Measurements from ENCODE around the gene PPM1F.

PPM1F gene, protein sequence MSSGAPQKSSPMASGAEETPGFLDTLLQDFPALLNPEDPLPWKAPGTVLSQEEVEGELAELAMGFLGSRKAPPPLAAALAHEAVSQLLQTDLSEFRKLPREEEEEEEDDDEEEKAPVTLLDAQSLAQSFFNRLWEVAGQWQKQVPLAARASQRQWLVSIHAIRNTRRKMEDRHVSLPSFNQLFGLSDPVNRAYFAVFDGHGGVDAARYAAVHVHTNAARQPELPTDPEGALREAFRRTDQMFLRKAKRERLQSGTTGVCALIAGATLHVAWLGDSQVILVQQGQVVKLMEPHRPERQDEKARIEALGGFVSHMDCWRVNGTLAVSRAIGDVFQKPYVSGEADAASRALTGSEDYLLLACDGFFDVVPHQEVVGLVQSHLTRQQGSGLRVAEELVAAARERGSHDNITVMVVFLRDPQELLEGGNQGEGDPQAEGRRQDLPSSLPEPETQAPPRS

GRCh38 chr22:21952586-21953571 lies at the start of gene PPM1F:
PPM1F (minus strand) TSS chr22:21952848; CDS start chr22:21946048, 6,800 bp downstream.
- DNase-seq = peak; percentile 43

GRCh38 chr22:22001664-22002525 lies 49.2 kb upstream of the PPM1F start:
- no peak for DNase-seq

- no peak for DNase-seq
These were observed 46.1 kb upstream of the PPM1F start for GRCh38 chr22:21998595-21999247.

DNA sequence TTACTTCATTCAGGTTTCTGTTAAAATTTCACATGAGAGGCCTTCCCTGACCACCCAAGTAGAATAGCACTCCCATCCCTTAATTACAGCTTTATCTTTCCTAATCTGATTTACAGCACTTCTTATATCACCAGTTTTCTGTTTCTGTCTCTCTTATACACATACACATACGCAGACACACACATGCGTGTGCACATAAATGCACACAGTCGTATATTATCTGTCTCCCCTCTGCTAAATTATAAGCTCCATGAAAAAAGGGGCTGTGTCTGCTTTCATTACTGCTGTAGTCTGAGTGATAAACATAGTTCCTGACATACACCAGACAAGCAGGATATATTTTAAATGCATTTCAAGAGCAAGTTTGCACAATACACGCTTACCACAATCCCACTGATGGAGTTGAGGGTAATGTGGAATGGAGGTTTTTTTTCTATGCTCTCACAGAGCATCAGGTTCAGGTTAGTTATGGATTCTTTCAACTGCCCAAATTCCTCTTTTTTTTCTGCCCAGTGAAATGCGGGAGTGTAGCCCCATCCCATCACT lies 43.6 kb upstream of the PPM1F start:
- DNase-seq = no peak

DNA sequence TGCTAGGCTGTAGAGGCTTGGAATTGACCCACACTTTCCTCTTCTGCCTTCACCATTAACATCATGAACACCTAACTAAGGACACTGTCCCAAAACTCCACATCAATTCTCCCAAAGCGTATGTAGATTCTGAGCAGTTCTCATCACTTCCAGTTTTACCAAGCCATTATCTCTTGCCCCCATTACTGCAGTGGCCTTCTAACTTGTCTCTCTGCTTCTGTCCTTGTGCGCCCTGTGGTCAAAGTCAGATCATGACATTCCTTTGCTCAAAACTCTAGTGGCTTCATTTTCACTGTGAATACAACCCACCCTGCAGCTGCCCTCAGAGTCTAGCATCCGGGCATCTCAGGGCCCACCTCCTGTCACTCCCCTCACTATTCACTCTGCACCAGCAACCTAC lies 43.0 kb upstream of the PPM1F start:
- no peak for DNase-seq

DNA sequence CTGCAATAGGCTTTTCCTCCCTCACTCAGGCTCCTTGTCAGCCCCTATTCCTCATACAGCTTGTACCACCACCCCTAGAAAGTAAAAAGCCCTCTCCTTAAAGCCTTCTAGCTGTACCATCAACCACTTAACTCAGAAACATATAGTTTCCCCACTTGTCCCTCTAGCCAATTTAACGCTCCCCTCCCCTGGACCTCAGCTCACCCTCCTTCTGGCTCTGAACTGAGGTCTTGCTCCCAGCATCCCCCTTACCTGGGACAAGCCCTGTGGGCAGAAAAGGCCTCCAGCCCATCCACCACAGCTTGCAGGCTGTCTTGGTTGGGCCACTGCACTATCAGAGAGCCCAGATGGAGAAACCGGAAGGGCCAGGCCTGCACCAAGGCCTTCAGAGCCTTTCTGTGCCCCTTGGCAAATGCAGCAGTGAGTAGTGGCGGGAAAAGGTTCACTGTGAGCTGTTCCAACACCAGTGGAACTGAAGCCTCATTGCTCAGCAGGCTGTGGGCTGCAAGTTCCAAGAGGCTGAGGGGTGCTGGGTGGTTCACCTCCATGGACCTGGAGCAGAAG lies 42.3 kb upstream of the PPM1F start:
- no peak for DNase-seq

DNA sequence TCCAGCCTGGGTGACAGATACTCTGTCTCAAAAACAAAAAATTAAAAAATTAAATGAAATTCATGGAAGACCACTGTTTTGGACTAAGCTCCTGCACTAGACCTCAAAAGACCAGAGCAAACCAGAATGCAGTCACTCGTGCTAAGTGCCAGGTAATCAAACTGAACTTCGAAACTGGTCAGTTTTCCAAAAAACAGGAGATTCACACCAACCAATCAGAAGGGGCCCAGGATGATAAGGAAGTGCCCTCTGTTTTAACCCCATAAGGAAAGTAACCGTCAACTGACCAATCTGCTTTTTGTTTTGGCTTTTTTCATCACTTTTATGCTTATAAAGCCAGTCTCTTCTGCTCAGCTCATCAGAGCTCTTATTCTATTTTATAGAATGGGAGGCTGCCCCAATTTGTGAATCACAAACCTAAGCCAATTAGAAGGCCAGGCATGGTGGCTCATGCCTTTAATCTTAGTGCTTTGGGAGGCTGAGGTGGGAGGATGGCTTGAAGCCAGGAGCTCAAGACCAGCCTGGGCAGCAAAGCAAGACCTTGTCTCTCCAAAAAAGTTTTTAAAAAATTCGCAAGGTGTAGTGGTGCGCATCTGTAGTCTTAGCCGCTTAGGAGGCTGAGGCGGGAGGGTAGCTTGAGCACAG lies 40.1 kb upstream of the PPM1F start:
- no peak for DNase-seq

DNA sequence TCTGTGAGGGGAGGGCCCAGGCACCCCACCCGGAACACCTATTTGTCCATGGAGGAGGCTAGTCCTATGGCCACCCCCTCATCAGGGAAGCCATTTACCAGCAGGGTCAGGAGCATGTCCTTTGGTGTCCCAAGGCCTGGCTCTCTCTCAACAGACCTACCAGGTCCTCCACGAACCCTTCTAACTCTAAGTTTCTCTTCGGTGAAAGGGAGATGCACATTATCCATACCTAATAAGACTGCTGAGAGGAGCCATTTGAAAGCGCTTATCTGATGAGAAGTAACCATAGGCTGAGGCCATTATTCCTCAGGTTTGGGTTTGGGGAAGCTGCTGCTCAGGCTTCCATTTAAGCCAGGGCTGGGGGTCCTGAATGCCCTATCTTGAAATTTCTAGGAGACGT lies 39.1 kb upstream of the PPM1F start:
- no peak for DNase-seq

GRCh38 chr22:21991304-21991596 lies 38.6 kb upstream of the PPM1F start:
- no peak for DNase-seq

- no peak for DNase-seq
These were observed 38.0 kb upstream of the PPM1F start for GRCh38 chr22:21990445-21991303.

- DNase-seq = peak; percentile 11
These were observed 36.4 kb upstream of the PPM1F start for GRCh38 chr22:21989049-21989448.

DNA sequence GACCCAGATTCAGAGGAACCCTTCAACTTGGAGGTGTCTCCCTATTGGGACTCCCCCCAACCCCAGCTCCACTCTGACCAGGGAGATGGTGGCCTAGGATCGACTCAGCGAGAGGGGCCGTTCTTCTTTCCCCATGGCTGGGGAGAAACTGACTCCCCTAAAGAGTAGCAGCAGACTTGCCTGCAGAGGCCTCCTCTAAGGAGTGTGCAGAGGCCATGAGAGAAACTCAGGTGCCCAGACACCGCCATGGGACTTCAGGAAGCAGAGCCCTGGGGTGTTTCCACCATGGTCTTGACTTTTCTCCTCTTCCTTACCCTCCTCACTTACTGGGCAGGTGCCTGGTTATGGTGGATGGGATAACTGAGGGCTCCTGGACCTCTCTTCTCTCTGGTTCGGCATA lies 32.6 kb upstream of the PPM1F start:
- DNase-seq = no peak

GRCh38 chr22:21984793-21985192 lies 32.1 kb upstream of the PPM1F start:
- no peak for DNase-seq

DNA sequence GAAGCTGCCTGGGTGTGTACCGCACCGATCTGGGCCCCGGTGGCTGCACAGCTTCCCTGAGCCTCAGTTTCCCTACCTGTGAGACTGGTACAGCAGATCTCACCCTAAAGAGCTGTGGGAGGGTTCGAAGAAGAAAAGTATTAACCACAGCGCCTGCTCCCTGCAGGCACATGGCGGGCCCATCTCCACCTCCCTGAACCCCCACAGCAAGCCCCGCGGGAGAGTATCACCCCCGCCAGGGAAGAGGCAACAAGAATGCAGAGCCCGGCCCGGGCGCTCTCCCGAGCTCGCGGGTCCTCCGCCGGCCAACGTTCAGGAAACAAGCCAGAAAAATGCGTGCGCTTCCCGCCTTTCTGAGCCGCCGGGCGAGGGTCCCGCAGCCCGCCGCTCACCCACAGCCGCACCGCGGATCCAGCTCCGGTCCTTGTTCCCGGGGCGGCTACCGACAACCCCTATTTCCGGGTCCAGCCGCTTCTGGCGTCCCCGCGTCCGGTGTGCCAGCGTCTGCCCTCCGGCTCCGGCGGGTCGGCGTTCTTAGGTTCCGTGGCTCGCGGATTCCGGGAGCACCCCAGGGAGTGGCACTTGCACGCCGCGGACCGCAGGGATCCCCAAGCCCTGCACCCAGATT lies 29.8 kb upstream of the PPM1F start, which contains the start of gene TOP3B:
Gene TOP3B, minus strand, starts transcription at position 450 of the 628 bp plus-strand sequence. CDS start 7,078 bp downstream, outside the sequence.
- DNase-seq = peak; percentile 46

- DNase-seq = no peak
These were observed 29.2 kb upstream of the PPM1F start for GRCh38 chr22:21981874-21982273.

DNA sequence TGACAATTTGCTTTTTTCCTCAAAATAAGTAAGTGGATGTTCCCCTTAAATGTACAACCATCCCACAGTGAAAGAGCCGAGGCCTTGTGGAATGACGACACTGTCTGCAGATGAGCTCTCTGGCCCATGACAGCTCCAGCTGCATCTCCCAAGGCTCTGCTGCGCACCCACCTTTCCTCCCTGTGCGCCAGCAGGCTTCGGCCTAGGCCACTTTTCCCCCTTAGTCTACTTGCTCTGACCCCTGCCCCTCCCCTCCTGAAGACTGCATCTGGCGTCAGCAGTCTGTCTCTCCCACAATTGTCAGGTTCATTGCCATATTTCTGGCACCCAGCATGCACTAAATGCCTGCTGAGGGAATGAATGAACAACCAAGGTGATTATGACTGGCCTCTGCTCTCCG lies 27.9 kb upstream of the PPM1F start:
- no peak for DNase-seq

DNA sequence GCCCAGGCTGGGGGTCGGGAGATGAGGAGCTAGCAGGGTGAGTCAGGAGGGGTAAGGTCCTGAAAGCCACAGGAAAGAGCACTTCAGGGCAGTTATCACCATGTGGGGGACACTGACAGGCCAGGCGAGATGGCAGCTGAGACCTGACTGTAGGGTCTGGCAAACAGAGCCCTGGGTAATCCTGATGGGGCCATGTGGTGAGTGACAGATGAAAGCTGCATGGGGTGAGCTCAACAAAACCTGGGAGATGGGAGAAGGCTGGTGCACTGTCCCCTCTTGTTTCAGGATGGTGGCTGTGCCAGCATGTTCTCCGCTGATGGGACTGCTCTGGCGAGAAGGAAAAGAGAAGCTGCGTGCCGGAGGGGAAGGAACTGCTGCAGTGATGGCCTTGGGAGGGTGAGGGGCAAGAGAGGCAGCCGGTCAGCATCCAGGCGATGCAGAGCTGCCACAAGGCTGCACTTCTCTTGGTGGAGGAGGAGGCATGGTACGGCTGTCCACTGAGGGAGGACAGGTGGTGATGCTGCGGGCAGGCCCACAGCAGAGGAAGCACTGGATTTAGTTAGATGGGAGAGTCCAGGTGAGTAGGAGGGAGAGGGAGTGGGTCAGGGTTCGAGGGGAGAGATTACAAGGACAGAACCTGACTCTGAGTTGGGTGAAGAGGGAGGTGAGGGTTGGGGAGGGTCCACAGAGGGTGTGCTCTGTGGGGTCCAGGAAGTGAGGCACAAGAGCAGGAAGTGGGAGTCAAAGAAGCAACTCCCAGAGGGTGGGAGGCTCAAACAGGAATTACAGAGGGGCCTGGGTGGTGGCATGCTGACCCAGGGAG lies 26.1 kb upstream of the PPM1F start:
- no peak for DNase-seq

DNA sequence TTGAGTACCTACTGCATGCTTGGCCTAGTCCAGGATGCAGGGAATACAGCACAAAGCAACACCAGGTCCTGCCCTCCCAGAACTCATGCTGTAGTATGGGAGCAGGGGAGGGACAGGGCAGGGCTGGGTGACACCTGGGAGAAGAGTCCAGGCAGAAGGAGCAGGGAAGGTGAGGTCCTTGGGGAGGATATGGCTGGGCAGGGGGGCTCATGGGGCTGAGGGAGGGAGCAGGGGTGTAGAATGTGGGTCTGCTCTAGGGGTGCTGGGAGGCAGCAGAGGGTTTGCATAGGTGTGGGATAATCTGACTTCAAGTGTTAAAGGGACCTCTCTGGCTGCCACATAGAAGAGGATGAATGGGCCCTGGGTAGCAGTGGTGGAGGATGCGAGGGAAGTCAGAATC lies 25.2 kb upstream of the PPM1F start:
- DNase-seq = no peak
